IMR-90 (cell line): ENCODE data around the gene SHCBP1L. TPM values are rescaled to one million over a fixed set of nuclear protein-coding genes. Genes with fewer than 3 reads are reported as not detected.

ENCODE experiments used
- ATAC-seq: fragments of 200-7000 bp; cut with Tn5 transposase; 2 replicates; pipeline ENCODE4 v1.9.1; 2020; ENCODE audit warnings: low read depth, mild to moderate bottlenecking, moderate library complexity
- BruUV-seq: library from RNA; stranded (reverse); fragments of 400-500 nt; replicated peaks from 2 replicates; lab custom pipeline; 2021; lab: Mats Ljungman, UMichigan
- CTCF ChIA-PET: fragments of 300-600 bp; formaldehyde crosslinking; extraction: SDS; loops from one replicate; lab custom pipeline; 2021; ENCODE audit warnings: antibody characterized with exemption; lab: Yijun Ruan, JAX
- POLR2A ChIA-PET: fragments of 300-600 bp; sonication (Branson Sonifier 250); formaldehyde crosslinking; loops from one replicate; lab custom pipeline; 2022; ENCODE audit warnings: antibody characterized with exemption; ENCODE audit not compliant: unreplicated experiment; lab: Charles Lee
- DNase-seq: peaks from one replicate; pipeline ENCODE4 v3.0.0; 2013
- H2AFZ ChIP-seq: replicated peaks from 2 replicates; pipeline ENCODE3; 2013; ENCODE audit warnings: low read length, mild to moderate bottlenecking; ENCODE audit not compliant: poor library complexity
- H2AK5ac ChIP-seq: 2 replicates; pipeline ENCODE4 v1.6.1; 2013; ENCODE audit warnings: low read depth, low read length, inconsistent platforms
- H2AK9ac ChIP-seq: replicated peaks from 2 replicates; pipeline ENCODE3; 2013; ENCODE audit warnings: mild to moderate bottlenecking, low read depth, low read length, moderate library complexity; ENCODE audit not compliant: poor library complexity
- H2BK120ac ChIP-seq: 2 replicates; pipeline ENCODE4 v1.6.1; 2013; ENCODE audit warnings: low read depth, low read length, inconsistent platforms
- H2BK15ac ChIP-seq: 3 replicates; pipeline ENCODE4 v1.6.1; 2013; ENCODE audit warnings: low read depth, low read length, inconsistent platforms
- H2BK20ac ChIP-seq: 2 replicates; pipeline ENCODE4 v1.6.1; 2013; ENCODE audit warnings: low read depth, mild to moderate bottlenecking, inconsistent platforms, low read length, moderate library complexity
- H2BK5ac ChIP-seq: 2 replicates; pipeline ENCODE4 v1.6.1; 2013; ENCODE audit warnings: mild to moderate bottlenecking, low read depth, low read length, inconsistent platforms; ENCODE audit not compliant: poor library complexity, severe bottlenecking
- H3K14ac ChIP-seq: replicated peaks from 2 replicates; pipeline ENCODE4 v1.6.1; 2013; ENCODE audit warnings: low read depth, low read length, inconsistent platforms
- H3K18ac ChIP-seq: 2 replicates; pipeline ENCODE4 v1.6.1; 2013; ENCODE audit warnings: low read depth, low read length, control low read depth
- H3K23ac ChIP-seq: 2 replicates; pipeline ENCODE4 v1.6.1; 2013; ENCODE audit warnings: low read depth, low read length, inconsistent platforms
- H3K27ac ChIP-seq: 2 replicates; pipeline ENCODE4 v1.5.1; 2013; ENCODE audit warnings: mild to moderate bottlenecking, control low read depth, low read length; ENCODE audit not compliant: insufficient read depth
- H3K27me3 ChIP-seq: 2 replicates; pipeline ENCODE4 v1.6.1; 2013; ENCODE audit warnings: low read length; ENCODE audit not compliant: control insufficient read depth, insufficient read depth
- H3K36me3 ChIP-seq: 2 replicates; pipeline ENCODE4 v1.6.1; 2013; ENCODE audit warnings: low read length, mixed read lengths; ENCODE audit not compliant: control insufficient read depth, insufficient read depth
- H3K4ac ChIP-seq: 2 replicates; pipeline ENCODE4 v1.6.1; 2013; ENCODE audit warnings: low read depth, low read length, inconsistent platforms
- H3K4me1 ChIP-seq: 2 replicates; pipeline ENCODE4 v1.6.1; 2013; ENCODE audit warnings: low read length, mixed read lengths; ENCODE audit not compliant: control insufficient read depth, insufficient read depth
- H3K4me2 ChIP-seq: 2 replicates; pipeline ENCODE4 v1.6.1; 2013; ENCODE audit warnings: low read depth, mild to moderate bottlenecking, control low read depth, low read length, moderate library complexity
- H3K4me3 ChIP-seq: 2 replicates; pipeline ENCODE4 v1.5.1; 2013; ENCODE audit warnings: low read depth, mild to moderate bottlenecking, control low read depth, low read length, moderate library complexity; ENCODE audit not compliant: insufficient read depth
- H3K56ac ChIP-seq: 2 replicates; pipeline ENCODE4 v1.6.1; 2013; ENCODE audit warnings: low read length, inconsistent platforms; ENCODE audit not compliant: insufficient read depth; ENCODE audit errors: extremely low read depth
- H3K79me1 ChIP-seq, 2 experiments: 2 replicates each; pipeline ENCODE4 v1.6.1; 2013; ENCODE audit warnings: low read length in 2 of 2, inconsistent platforms in 1 of 2, low read depth in 1 of 2
- H3K9ac ChIP-seq: 2 replicates; pipeline ENCODE4 v1.6.1; 2013; ENCODE audit warnings: low read depth, low read length, control low read depth
- H3K9me1 ChIP-seq: 2 replicates; pipeline ENCODE4 v1.6.1; 2013; ENCODE audit warnings: low read length, inconsistent platforms; ENCODE audit not compliant: insufficient read depth
- H3K9me3 ChIP-seq: 2 replicates; pipeline ENCODE4 v1.6.1; 2013; ENCODE audit warnings: low read length; ENCODE audit not compliant: control insufficient read depth, insufficient read depth
- H4K20me1 ChIP-seq: 2 replicates; pipeline ENCODE4 v1.6.1; 2013; ENCODE audit warnings: low read length, inconsistent platforms; ENCODE audit not compliant: insufficient read depth
- H4K5ac ChIP-seq: 2 replicates; pipeline ENCODE4 v1.6.1; 2013; ENCODE audit warnings: mild to moderate bottlenecking, low read depth, low read length, control low read depth
- H4K8ac ChIP-seq, 2 experiments: 2 replicates each; pipeline ENCODE4 v1.6.1; 2013; ENCODE audit warnings: low read depth in 2 of 2, low read length in 2 of 2, control low read depth in 1 of 2, inconsistent platforms in 1 of 2
- H4K91ac ChIP-seq: 2 replicates; pipeline ENCODE4 v1.6.1; 2013; ENCODE audit warnings: low read depth, low read length, inconsistent platforms; ENCODE audit not compliant: insufficient read depth
- MAZ ChIP-seq: IDR thresholded peaks from 2 replicates; pipeline ENCODE4 v1.6.1; 2012; ENCODE audit warnings: low read depth, mild to moderate bottlenecking, low read length, improper control_type of control experiment, moderate library complexity, borderline replicate concordance
- NFE2L2 ChIP-seq: fragments of 150-350 bp; IDR thresholded peaks from 2 replicates; pipeline ENCODE4 v1.6.1; 2016; ENCODE audit warnings: low read depth, mild to moderate bottlenecking, low read length
- SMC3 ChIP-seq: fragments of 150-350 bp; IDR thresholded peaks from 2 replicates; pipeline ENCODE4 v1.6.1; 2016; ENCODE audit warnings: low read depth, mild to moderate bottlenecking, antibody characterized with exemption, low read length, moderate library complexity
- USF2 ChIP-seq: fragments of 150-350 bp; IDR thresholded peaks from 2 replicates; pipeline ENCODE4 v1.6.1; 2017; ENCODE audit warnings: mild to moderate bottlenecking, antibody characterized with exemption, low read length, low read depth
- WGBS, 2 experiments: methylation state at CpG; one replicate each; pipeline versions ENCODE4 v1.1.5 to v1.1.7; 2013; ENCODE audit warnings: missing lambda C conversion rate in 2 of 2; ENCODE audit not compliant: insufficient read length in 1 of 2; ENCODE audit errors: extremely low coverage in 2 of 2; 5-methylcytosine and 5-hydroxymethylcytosine counted together
- dilution Hi-C: fragments of 300-500 bp; cut with HindIII; formaldehyde crosslinking; loops from one replicate; pipeline ENCODE4 v1.14.3; 2018; ENCODE audit warnings: low sequenced_read_pairs; ENCODE audit not compliant: unreplicated experiment
- in situ Hi-C: fragments of 300-500 bp; cut with MboI; formaldehyde crosslinking; loops from 3 replicates; pipeline ENCODE4 v1.14.3; 2019; ENCODE audit warnings: low sequenced_read_pairs, inconsistent platforms, mixed read lengths
- intact Hi-C: fragments of 100-400 bp; cut with micrococcal nuclease; formaldehyde crosslinking; loops from 2 replicates; pipeline ENCODE4 v1.10.0; 2022
- microRNA-seq, 2 experiments: library from miRNA; stranded (forward) in 1 of 2; unstranded in 1 of 2; fragments of 10-50 nt in 1 of 2; fragments of <30 nt in 1 of 2; gene quantifications in 1 of 2; microRNA quantifications in 1 of 2; one replicate each; pipeline versions ENCODE3 to v1.1.0; 2013 to 2020; ENCODE audit not compliant: insufficient read depth in 1 of 2, insufficient read length in 1 of 2, unreplicated experiment in 1 of 2
- polyA plus RNA-seq, 3 experiments: library from polyadenylated mRNA; depleted of rRNA; stranded (reverse); fragments of >200 nt; gene quantifications; 2 replicates each; pipeline ENCODE4 v1.2.3, GENCODE V29; 2012; ENCODE audit warnings: low replicate concordance in 1 of 3
- small RNA-seq, 5 experiments: library from RNA; depleted of rRNA; stranded (forward); fragments of <200 nt; gene quantifications; one replicate each; pipeline ENCODE3, GENCODE V24; 2012
- total RNA-seq: library from RNA; depleted of rRNA; stranded (reverse); fragments of >200 nt; gene quantifications from 2 replicates; pipeline ENCODE4 v1.2.3, GENCODE V29; 2012; rRNA removed

SHCBP1L gene
- total and polyA plus RNA-seq, 2 of the 4 experiments (the other 2 are of a cell fraction): not detected

- no TSS peak for BruUV-seq
- dilution Hi-C loops: no loop called here
These were observed 102.6 kb downstream of the SHCBP1L start for GRCh38 chr1:182850319-182850718.

More at GRCh38 chr1:182850319-182850718, 102.6 kb downstream of the SHCBP1L start:
- no peak overlapping the region for H4K91ac ChIP-seq
- no peak overlapping the region for H2AK5ac ChIP-seq
- H3K4me1 ChIP-seq: no peaks in the 10 kb centered on the region
- H3K23ac ChIP-seq: no peak overlapping the region
- H3K79me1 ChIP-seq: peaks cover 23 to 51% of the 10 kb centered on the region in 2 experiments
- no peak overlapping the region for H3K4me2 ChIP-seq
- intact Hi-C loops: no loop called here
- no peak overlapping the region for H3K56ac ChIP-seq
- H2BK5ac ChIP-seq: no peak overlapping the region
- H2BK120ac ChIP-seq: no peak overlapping the region
- no peak overlapping the region for H2AFZ ChIP-seq
- no peak overlapping the region for H3K18ac ChIP-seq
- H2AK9ac ChIP-seq: no peak overlapping the region
- H2BK20ac ChIP-seq: no peak overlapping the region
- H3K27me3 ChIP-seq: no peaks in the 10 kb centered on the region
- peaks cover 50% of the 10 kb centered on the region for H3K36me3 ChIP-seq
- WGBS, 2 experiments: no CpG with 5 or more reads among the region's 4 CpGs
- CTCF ChIA-PET: no interaction called here
- H3K9me1 ChIP-seq: peaks cover 9% of the 10 kb centered on the region; the same call in 1 of the 2 replicates
- no peak overlapping the region for H4K8ac ChIP-seq
- no peak overlapping the region for H3K27ac ChIP-seq
- no peak overlapping the region for H3K14ac ChIP-seq
- POLR2A ChIA-PET: no interaction called here
- H4K20me1 ChIP-seq: peaks cover 71% of the 10 kb centered on the region
- no peak overlapping the region for H2BK15ac ChIP-seq
- H4K5ac ChIP-seq: no peak overlapping the region
- in situ Hi-C loops: no loop called here
- no peak overlapping the region for H3K4me3 ChIP-seq
- TF ChIP-seq USF2 (no peak), NFE2L2 (no peak), SMC3 (no peak), MAZ (no peak)
- H3K9me3 ChIP-seq: no peaks in the 10 kb centered on the region
- H3K4ac ChIP-seq: no peak overlapping the region
- DNase-seq (no peak), ATAC-seq (no peak)
- H3K9ac ChIP-seq: no peak overlapping the region

Small RNA genes within 50 kb of the gene (microRNA-seq; reads per million reads assigned to microRNA genes)
- gene HMGN1P4 (ENCODE audit: insufficient read depth, insufficient read length) (not detected), gene RNU6-41P (ENCODE audit: insufficient read depth, insufficient read length) (not detected)

Small RNA genes within 50 kb of the gene (small RNA-seq; reads per million reads assigned to genes)
- 0 reads per million in 5 experiments for gene HMGN1P4
- 0 to 0.60 (median 0) reads per million in 5 experiments for gene RNU6-41P

Other genes starting within 250 kb of the SHCBP1L start
- 0.36 and 0.83 TPM in 2 replicates for gene NPL, start 163.4 kb downstream of the SHCBP1L start, total RNA-seq
- 0.63 and 0.68 TPM in 2 replicates for gene NPL, start 163.4 kb downstream of the SHCBP1L start, polyA plus RNA-seq (2012; rRNA removed)
- 211 and 234 TPM in 2 replicates for gene DHX9, start 113.8 kb downstream of the SHCBP1L start, total RNA-seq
- 108 and 119 TPM in 2 replicates for gene DHX9, start 113.8 kb downstream of the SHCBP1L start, polyA plus RNA-seq (2012; rRNA removed)
- 361 and 394 TPM in 2 replicates for gene LAMC1, start 70.3 kb upstream of the SHCBP1L start, total RNA-seq
- 223 and 249 TPM in 2 replicates for gene LAMC1, start 70.3 kb upstream of the SHCBP1L start, polyA plus RNA-seq (2012; rRNA removed)
- gene LAMC2, start 233.1 kb upstream of the SHCBP1L start, total RNA-seq: 2.2 and 2.3 TPM in 2 replicates
- 2.6 and 2.8 TPM in 2 replicates for gene LAMC2, start 233.1 kb upstream of the SHCBP1L start, polyA plus RNA-seq (2012; rRNA removed)